ENCODE data around the gene APOD.
A peak's percentile ranks its signal among the peaks of the same experiment; 100 is the strongest.

APOD gene

DNA sequence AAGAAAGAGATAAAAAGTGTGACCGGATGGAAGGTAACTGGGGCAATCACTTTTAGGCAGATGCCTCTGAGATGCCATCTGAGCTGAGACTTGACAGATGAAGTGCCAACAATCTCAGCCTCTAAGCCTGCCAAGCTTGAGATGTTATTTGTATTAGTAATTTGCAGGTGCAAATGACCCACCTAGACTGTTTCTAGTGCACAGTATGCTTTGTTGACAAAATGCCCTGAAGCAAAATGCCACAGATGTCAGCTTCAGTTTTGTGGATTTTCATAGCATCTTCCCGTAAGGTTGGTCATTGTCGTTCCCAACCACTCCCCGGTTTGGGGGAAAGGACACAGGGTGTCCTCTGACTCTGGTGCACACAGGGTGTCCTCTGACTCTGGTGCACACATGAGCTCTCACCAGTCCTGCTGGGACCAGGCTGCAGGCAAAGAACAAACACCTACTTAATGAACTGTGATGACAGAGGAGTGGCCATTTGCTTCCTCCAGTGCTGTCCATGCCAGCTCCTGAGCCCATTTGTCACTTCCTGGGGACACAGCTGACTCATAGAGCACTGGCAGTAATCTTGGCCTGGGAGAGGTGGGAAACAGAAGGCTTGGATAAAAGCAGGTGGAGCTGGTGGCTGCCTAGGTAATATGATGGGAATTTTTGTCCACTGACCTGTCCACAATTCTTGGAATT lies 23.9 kb downstream of the APOD start:
- DNase-seq (ENCODE audit: insufficient read length, low spot score) (no peak), FAIRE-seq (no peak)
- TF ChIP-seq CTCF (IDR thresholded peaks at IDR 0.05; ENCODE audit: insufficient read depth, missing control alignments), result no peak

- peak; percentile 59 for TF ChIP-seq CTCF (IDR thresholded peaks at IDR 0.05; ENCODE audit: insufficient read depth, missing control alignments)
- DNase-seq (ENCODE audit: insufficient read length, low spot score), result no peak
- no peak for FAIRE-seq
Observed at GRCh38 chr3:195558602-195559001, 25.1 kb downstream of the APOD start.

GRCh38 chr3:195557322-195557721 lies 26.4 kb downstream of the APOD start:
- no peak for DNase-seq (ENCODE audit: insufficient read length, low spot score)
- no peak for TF ChIP-seq CTCF (IDR thresholded peaks at IDR 0.05; ENCODE audit: insufficient read depth, missing control alignments)
- no peak for FAIRE-seq

DNA sequence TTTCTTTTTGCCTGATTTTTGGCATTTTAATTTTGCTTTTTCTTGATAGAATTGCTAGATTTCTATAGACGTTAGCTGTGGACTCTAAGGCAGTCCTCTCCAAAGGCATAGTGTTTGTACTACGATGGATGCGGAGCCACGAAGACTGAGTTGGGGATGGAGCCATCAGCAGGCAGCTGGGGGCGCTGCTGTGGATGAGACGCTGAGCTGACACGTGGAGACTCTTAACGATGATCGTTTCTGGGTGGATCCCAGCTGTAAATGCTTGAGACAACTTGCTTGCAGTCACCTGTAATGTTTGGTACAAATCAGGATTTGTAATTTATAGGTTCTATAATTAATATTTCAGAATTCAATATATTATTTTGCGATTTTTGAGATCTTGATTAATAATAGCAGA lies 27.4 kb downstream of the APOD start:
- TF ChIP-seq CTCF (IDR thresholded peaks at IDR 0.05; ENCODE audit: insufficient read depth, missing control alignments), result peak; percentile 27
- DNase-seq (ENCODE audit: insufficient read length, low spot score) (no peak), FAIRE-seq (no peak)

DNA sequence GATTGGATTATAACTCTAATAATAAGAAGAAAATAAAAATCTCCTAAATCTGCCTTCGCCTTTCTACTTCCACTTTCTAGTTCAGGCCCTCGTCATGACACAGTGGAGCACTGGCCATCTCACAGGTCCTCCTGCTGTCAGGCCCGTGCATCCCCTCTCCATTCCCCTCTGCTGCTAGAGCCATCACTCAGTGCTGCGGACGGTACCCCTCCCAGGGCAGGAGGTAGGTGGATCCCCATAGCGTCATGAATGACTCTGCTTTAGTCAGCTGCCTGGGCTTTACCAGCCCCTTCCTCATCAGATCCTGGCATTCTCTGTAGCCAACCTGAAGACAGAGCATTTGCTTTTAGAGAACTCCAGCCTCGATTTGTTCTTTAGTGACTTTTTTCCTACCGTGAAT lies 28.6 kb downstream of the APOD start:
- FAIRE-seq, result no peak
- no peak for TF ChIP-seq CTCF (IDR thresholded peaks at IDR 0.05; ENCODE audit: insufficient read depth, missing control alignments)
- no peak for DNase-seq (ENCODE audit: insufficient read length, low spot score)

GRCh38 chr3:195554458-195554857 lies 29.3 kb downstream of the APOD start:
- FAIRE-seq (no peak), DNase-seq (ENCODE audit: insufficient read length, low spot score) (no peak)
- no peak for TF ChIP-seq CTCF (IDR thresholded peaks at IDR 0.05; ENCODE audit: insufficient read depth, missing control alignments)

DNA sequence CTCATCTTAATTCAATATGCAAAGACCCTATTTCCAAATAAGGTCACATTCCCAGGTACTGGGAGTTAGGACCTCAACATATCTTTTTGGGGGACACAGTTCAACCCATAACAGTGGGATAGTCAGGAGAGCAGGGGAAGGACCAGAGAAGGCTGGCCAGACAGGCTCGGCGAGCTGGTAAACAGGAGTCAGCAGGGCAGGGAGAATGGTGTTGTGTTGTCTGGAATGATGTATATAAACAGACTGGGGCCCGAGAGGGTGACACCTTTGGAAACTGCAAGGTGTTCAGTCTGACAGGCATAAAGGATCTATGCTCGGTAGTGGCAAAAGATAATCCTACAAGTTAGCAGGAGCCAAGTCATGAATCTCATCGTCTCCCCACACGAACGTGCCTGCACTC lies 30.5 kb downstream of the APOD start:
- DNase-seq (ENCODE audit: insufficient read length, low spot score) (no peak), FAIRE-seq (no peak)
- TF ChIP-seq CTCF (IDR thresholded peaks at IDR 0.05; ENCODE audit: insufficient read depth, missing control alignments), result no peak

Measured in D721Med (cell line).